ENCODE data around the gene CCNI2.

The CCNI2 gene

DNA sequence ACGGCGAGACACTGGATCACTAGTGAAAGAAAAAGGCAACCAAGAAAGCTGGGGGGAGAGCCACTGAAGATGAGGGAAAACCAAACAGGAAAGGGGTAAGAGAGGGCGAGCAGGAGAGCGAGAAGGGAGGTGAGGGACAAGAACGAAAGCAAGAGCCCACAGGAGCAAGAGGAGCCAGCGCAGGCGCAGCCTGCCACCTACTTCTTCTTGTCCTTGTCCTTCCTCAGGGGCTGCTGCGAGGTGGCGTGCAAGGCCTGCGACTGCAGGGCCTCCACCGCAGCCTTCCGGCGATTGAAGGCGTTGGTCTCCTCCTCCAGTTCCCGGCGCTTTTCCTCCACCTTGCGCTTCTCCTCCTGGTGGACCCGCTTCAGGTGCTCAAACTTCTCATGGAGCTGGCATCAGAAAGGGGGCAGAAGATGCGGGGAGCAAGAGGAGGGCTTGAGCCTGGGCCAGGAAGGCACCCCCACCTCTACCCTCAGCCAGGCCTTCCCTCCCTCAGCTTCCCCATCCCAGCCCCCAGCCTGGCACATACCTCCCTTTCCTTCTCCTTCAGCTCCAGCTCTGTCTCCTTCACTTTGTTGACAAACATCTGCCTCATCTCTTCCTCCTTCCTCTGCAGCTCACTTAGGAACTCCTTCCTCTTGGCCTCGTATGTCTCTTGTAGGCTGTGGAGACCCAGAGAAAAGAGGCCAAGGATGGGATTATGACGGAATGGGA is 13.5 kb downstream of the CCNI2 start:
- no peaks in the 10 kb centered on the region for H3F3A ChIP-seq (ENCODE audit: insufficient read depth, low read length)
- no peaks in the 10 kb centered on the region for H3K4me1 ChIP-seq (ENCODE audit: insufficient read depth, low read length, severe bottlenecking)
- H4K20me1 ChIP-seq (ENCODE audit: insufficient read depth, low read length): no peaks in the 10 kb centered on the region
- no peaks in the 10 kb centered on the region for H3K9me2 ChIP-seq (ENCODE audit: low read depth, low read length)
- no peak overlapping the region for H3K4me3 ChIP-seq (ENCODE audit: low read depth, low read length, poor library complexity, severe bottlenecking)
- no peak overlapping the region for H3K27ac ChIP-seq (ENCODE audit: low read depth, low read length, poor library complexity, severe bottlenecking)
- H3K4me2 ChIP-seq (ENCODE audit: low read length): no peak overlapping the region
- TF ChIP-seq EZH2 (IDR thresholded peaks at IDR 0.05; ENCODE audit: borderline replicate concordance, low read length) (no peak), CTCF (IDR thresholded peaks at IDR 0.05; ENCODE audit: low read length) (no peak)
- H2AFZ ChIP-seq (ENCODE audit: low read length): no peak overlapping the region
- no peaks in the 10 kb centered on the region for H3K9me3 ChIP-seq (ENCODE audit: low read length)
- H3K36me3 ChIP-seq (ENCODE audit: insufficient read depth, low read length): no peaks in the 10 kb centered on the region
- H3K79me2 ChIP-seq (ENCODE audit: insufficient read depth, low read length): no peaks in the 10 kb centered on the region
- no peaks in the 10 kb centered on the region for H3K27me3 ChIP-seq (ENCODE audit: insufficient read depth, low read length)
- no peak overlapping the region for H3K9ac ChIP-seq (ENCODE audit: low read length)

- no peaks in the 10 kb centered on the region for H3K9me3 ChIP-seq (ENCODE audit: low read length)
- no peak overlapping the region for H3K4me2 ChIP-seq (ENCODE audit: low read length)
- TF ChIP-seq EZH2 (IDR thresholded peaks at IDR 0.05; ENCODE audit: borderline replicate concordance, low read length): no peak
- no peak for TF ChIP-seq CTCF (IDR thresholded peaks at IDR 0.05; ENCODE audit: low read length)
- no peaks in the 10 kb centered on the region for H3K4me1 ChIP-seq (ENCODE audit: insufficient read depth, low read length, severe bottlenecking)
- no peak overlapping the region for H3K27ac ChIP-seq (ENCODE audit: low read depth, low read length, poor library complexity, severe bottlenecking)
- no peak overlapping the region for H3K4me3 ChIP-seq (ENCODE audit: low read depth, low read length, poor library complexity, severe bottlenecking)
- H3K9ac ChIP-seq (ENCODE audit: low read length): no peak overlapping the region
- H3F3A ChIP-seq (ENCODE audit: insufficient read depth, low read length): no peaks in the 10 kb centered on the region
- no peaks in the 10 kb centered on the region for H3K36me3 ChIP-seq (ENCODE audit: insufficient read depth, low read length)
- no peak overlapping the region for H2AFZ ChIP-seq (ENCODE audit: low read length)
- H3K27me3 ChIP-seq (ENCODE audit: insufficient read depth, low read length): no peaks in the 10 kb centered on the region
- no peaks in the 10 kb centered on the region for H3K79me2 ChIP-seq (ENCODE audit: insufficient read depth, low read length)
- no peaks in the 10 kb centered on the region for H4K20me1 ChIP-seq (ENCODE audit: insufficient read depth, low read length)
- H3K9me2 ChIP-seq (ENCODE audit: low read depth, low read length): no peaks in the 10 kb centered on the region
These were observed 14.4 kb downstream of the CCNI2 start for GRCh38 chr5:132761321-132762240.

- TF ChIP-seq EZH2 (IDR thresholded peaks at IDR 0.05; ENCODE audit: borderline replicate concordance, low read length) (no peak), CTCF (IDR thresholded peaks at IDR 0.05; ENCODE audit: low read length) (no peak)
- no peaks in the 10 kb centered on the region for H3K27me3 ChIP-seq (ENCODE audit: insufficient read depth, low read length)
- no peaks in the 10 kb centered on the region for H3K9me2 ChIP-seq (ENCODE audit: low read depth, low read length)
- no peak overlapping the region for H3K27ac ChIP-seq (ENCODE audit: low read depth, low read length, poor library complexity, severe bottlenecking)
- H4K20me1 ChIP-seq (ENCODE audit: insufficient read depth, low read length): no peaks in the 10 kb centered on the region
- H3K79me2 ChIP-seq (ENCODE audit: insufficient read depth, low read length): no peaks in the 10 kb centered on the region
- H3K36me3 ChIP-seq (ENCODE audit: insufficient read depth, low read length): no peaks in the 10 kb centered on the region
- no peaks in the 10 kb centered on the region for H3F3A ChIP-seq (ENCODE audit: insufficient read depth, low read length)
- H3K4me3 ChIP-seq (ENCODE audit: low read depth, low read length, poor library complexity, severe bottlenecking): no peak overlapping the region
- H3K9me3 ChIP-seq (ENCODE audit: low read length): no peaks in the 10 kb centered on the region
- no peak overlapping the region for H3K4me2 ChIP-seq (ENCODE audit: low read length)
- no peak overlapping the region for H3K9ac ChIP-seq (ENCODE audit: low read length)
- no peaks in the 10 kb centered on the region for H3K4me1 ChIP-seq (ENCODE audit: insufficient read depth, low read length, severe bottlenecking)
- no peak overlapping the region for H2AFZ ChIP-seq (ENCODE audit: low read length)
These were observed 15.2 kb downstream of the CCNI2 start for GRCh38 chr5:132762246-132763000.

Measured in OCI-LY1 (cell line).